Sigmoid colon (tissue), 7 donors: ENCODE results near the gene SLC1A3. TPM values are rescaled to one million over a fixed set of nuclear protein-coding genes. Genes with fewer than 3 reads are reported as not detected.

ENCODE experiments used
- DNase-seq: peaks from one replicate; pipeline ENCODE4 v3.0.0-alpha.2; 2019
- H3K27ac ChIP-seq, 4 donors: fragments of 200-600 bp; sonication (generic); one replicate each; pipeline ENCODE4 v1.5.1; 2016 to 2019; ENCODE audit warnings: mild to moderate bottlenecking in 1 of 4
- H3K27me3 ChIP-seq, 3 donors: fragments of 200-600 bp; sonication (generic); one replicate each; pipeline ENCODE4 v1.5.1; 2019; ENCODE audit warnings: mild to moderate bottlenecking in 1 of 3
- H3K36me3 ChIP-seq, 4 donors: fragments of 200-600 bp; sonication (generic); one replicate each; pipeline ENCODE4 v1.5.1; 2016 to 2019
- H3K4me1 ChIP-seq, 4 donors: fragments of 200-600 bp; sonication (generic); one replicate each; pipeline ENCODE4 v1.5.1; 2017 to 2019
- H3K4me3 ChIP-seq, 4 donors: fragments of 200-600 bp; sonication (generic); one replicate each; pipeline ENCODE4 v1.5.1; 2017 to 2019; ENCODE audit warnings: mild to moderate bottlenecking in 2 of 4, moderate library complexity in 1 of 4
- H3K9me3 ChIP-seq, 4 donors: fragments of 200-600 bp in 3 of 4; sonication (generic) in 3 of 4; one replicate each; pipeline versions ENCODE4 v1.5.1 to v1.6.1; 2013 to 2019
- EP300 ChIP-seq, 4 donors: sonication (generic); formaldehyde crosslinking; IDR thresholded peaks; one replicate each; pipeline ENCODE4 v1.6.1; 2017; ENCODE audit warnings: antibody characterized with exemption in 4 of 4
- POLR2A ChIP-seq, 2 donors: fragments of 450-650 bp; IDR thresholded peaks; one replicate each; pipeline ENCODE4 v1.6.1; 2016; ENCODE audit warnings: antibody characterized with exemption in 2 of 2, mild to moderate bottlenecking in 2 of 2, moderate library complexity in 2 of 2
- POLR2AphosphoS5 ChIP-seq, 4 donors: sonication (generic); formaldehyde crosslinking; IDR thresholded peaks; one replicate each; pipeline ENCODE4 v1.6.1; 2017; ENCODE audit warnings: antibody characterized with exemption in 4 of 4
- WGBS, 2 donors: extraction: QIAGEN DNeasy Blood & Tissue Kit; methylation state at CpG; one replicate each; pipeline ENCODE4 v1.1.7; 2013; 5-methylcytosine and 5-hydroxymethylcytosine counted together
- intact Hi-C: fragments of 100-400 bp; cut with DNase I; formaldehyde crosslinking; loops from one replicate; pipeline ENCODE4 v1.15.1; 2023
- polyA plus RNA-seq, 3 donors: library from polyadenylated mRNA; stranded (reverse); fragments of 200-250 nt; gene quantifications; one replicate each; pipeline ENCODE4 v1.2.3, GENCODE V29; 2013
- total RNA-seq, 4 donors: library from RNA; depleted of rRNA; stranded (reverse); fragments of >200 nt; gene quantifications; one replicate each; pipeline ENCODE4 v1.1.0, GENCODE V29; 2016
- TF ChIP-seq, protein P1 (sequence below), 4 experiments: fragments of 450-650 bp in 3 of 4; fragments of 200-600 bp in 1 of 4; IDR thresholded peaks; one replicate each; pipeline ENCODE4 v1.5.1; 2016 to 2019; ENCODE audit warnings: antibody characterized with exemption in 4 of 4, mild to moderate bottlenecking in 3 of 4, moderate library complexity in 2 of 4
- donor health status: healthy with polysubstance abuse.
- donor health status: Bipolar disorder and iron deficiency.
- donor health status: healthy.

SLC1A3 gene
- total and polyA plus RNA-seq, 7 donors, result 1.8 to 23.6 (median 16.8) TPM

DNA sequence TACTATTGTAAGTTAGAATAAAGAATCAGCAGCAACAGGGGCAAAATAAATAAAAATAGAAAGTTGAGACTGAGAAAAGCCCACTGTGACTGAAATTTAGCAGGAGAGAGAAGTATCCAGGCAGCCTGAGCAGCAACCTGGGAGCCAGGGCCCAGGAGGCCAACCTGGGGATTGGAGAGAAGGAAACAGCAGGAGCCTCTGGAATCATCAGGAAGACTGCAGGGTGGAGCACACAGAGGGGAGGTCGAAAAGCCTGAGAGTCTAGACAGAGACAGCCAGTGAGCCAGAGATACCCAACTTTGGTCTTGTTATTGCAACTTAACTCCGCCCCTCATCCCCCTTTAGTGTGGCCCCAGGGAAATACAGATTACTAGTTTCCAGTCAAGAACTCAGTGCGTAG, 98.6 kb downstream of the SLC1A3 start:
- Histone ChIP-seq H3K4me3 (no peak overlapping the region), H3K9me3 (no peaks in the 10 kb centered on the region), H3K27me3 (no peaks in the 10 kb centered on the region), H3K36me3 (no peaks in the 10 kb centered on the region), H3K27ac (no peak overlapping the region), H3K4me1 (no peaks in the 10 kb centered on the region)
- intact Hi-C loops, result no loop called here
- no peak for TF ChIP-seq POLR2A (IDR thresholded peaks at IDR 0.05)
- TF ChIP-seq POLR2AphosphoS5 (IDR thresholded peaks at IDR 0.05), result no peak
- no peak for TF ChIP-seq EP300 (IDR thresholded peaks at IDR 0.05)
- TF ChIP-seq, protein P1, sequence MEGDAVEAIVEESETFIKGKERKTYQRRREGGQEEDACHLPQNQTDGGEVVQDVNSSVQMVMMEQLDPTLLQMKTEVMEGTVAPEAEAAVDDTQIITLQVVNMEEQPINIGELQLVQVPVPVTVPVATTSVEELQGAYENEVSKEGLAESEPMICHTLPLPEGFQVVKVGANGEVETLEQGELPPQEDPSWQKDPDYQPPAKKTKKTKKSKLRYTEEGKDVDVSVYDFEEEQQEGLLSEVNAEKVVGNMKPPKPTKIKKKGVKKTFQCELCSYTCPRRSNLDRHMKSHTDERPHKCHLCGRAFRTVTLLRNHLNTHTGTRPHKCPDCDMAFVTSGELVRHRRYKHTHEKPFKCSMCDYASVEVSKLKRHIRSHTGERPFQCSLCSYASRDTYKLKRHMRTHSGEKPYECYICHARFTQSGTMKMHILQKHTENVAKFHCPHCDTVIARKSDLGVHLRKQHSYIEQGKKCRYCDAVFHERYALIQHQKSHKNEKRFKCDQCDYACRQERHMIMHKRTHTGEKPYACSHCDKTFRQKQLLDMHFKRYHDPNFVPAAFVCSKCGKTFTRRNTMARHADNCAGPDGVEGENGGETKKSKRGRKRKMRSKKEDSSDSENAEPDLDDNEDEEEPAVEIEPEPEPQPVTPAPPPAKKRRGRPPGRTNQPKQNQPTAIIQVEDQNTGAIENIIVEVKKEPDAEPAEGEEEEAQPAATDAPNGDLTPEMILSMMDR (IDR thresholded peaks at IDR 0.05), result no peak
- 81 to 82% methylated on average over 3 of the region's 3 CpGs for WGBS, 2 donors
- no peak for DNase-seq

DNA sequence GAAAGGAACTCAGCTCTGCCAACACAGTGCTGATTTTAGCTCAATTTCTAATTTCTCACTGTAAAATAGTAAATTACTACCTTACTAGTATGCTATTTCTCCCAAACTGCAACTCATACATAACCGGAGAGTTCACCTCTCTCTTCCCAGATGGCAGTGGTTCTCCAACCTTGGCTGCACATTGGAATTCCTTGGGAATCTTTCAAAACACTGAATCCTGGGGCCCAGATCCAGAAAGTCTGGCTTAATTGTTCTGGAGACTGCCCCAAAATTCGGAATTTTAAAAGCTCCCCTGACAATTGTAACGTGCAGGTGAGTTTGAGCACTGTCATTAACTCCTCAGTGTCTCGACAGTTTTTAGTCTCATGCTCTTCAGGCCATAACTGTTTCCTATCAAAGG, 100.3 kb downstream of the SLC1A3 start:
- TF ChIP-seq, protein P1 (IDR thresholded peaks at IDR 0.05), result no peak
- TF ChIP-seq POLR2AphosphoS5 (IDR thresholded peaks at IDR 0.05), result no peak
- no peak for TF ChIP-seq POLR2A (IDR thresholded peaks at IDR 0.05)
- TF ChIP-seq EP300 (IDR thresholded peaks at IDR 0.05), result no peak
- 53 to 74% methylated on average over 4 of the region's 4 CpGs for WGBS, 2 donors
- no peaks in the 10 kb centered on the region for H3K9me3 ChIP-seq
- DNase-seq, result no peak
- no peaks in the 10 kb centered on the region for H3K36me3 ChIP-seq
- no peaks in the 10 kb centered on the region for H3K4me1 ChIP-seq
- no peak overlapping the region for H3K27ac ChIP-seq
- no peaks in the 10 kb centered on the region for H3K27me3 ChIP-seq
- no peak overlapping the region for H3K4me3 ChIP-seq
- intact Hi-C loops, result no loop called here

DNA sequence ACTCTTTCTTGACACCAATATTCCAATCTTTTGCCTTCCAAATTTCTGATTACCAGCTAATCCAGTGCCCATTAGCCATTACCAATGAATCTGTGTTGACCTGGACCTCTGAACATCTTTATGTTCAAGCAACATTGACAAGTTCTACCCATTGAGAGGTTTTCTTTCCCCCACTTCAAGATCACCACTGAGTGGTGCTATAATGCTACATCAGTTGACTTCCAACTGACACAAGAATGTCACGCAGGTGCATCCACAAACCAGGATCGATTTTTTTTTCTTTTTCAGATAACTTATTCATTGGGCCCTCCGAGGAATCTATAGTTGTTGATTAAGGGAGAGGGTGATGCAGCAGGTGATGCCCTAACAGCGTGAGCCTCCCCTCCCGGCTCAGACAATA, 102.6 kb downstream of the SLC1A3 start:
- H3K9me3 ChIP-seq, result no peaks in the 10 kb centered on the region

DNA sequence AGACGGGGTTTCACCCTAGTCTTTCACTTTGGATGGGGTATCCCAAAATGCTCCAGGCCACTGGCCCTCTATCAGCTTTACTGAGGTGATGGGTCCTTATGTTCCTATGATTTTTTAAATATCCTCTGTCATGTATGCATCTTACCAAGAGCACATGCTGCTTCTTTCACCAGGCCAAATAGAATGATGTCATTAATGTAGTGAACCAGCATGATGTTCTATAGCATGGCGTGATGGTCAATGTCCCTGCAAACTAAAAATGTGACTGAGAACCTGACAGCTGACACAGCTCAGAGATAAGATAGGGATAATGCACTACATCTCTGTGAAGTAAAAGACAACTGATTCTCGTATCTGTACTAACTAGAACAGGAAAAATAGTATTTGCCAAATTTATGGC, 103.6 kb downstream of the SLC1A3 start:
- no peak for DNase-seq
- Histone ChIP-seq H3K27ac (no peak overlapping the region), H3K27me3 (no peaks in the 10 kb centered on the region), H3K36me3 (no peaks in the 10 kb centered on the region), H3K4me3 (no peak overlapping the region), H3K9me3 (no peaks in the 10 kb centered on the region), H3K4me1 (no peaks in the 10 kb centered on the region)
- WGBS, 2 donors, result 59 to 85% methylated on average over 3 of the region's 3 CpGs
- TF ChIP-seq, protein P1 (IDR thresholded peaks at IDR 0.05), result no peak
- TF ChIP-seq POLR2AphosphoS5 (IDR thresholded peaks at IDR 0.05), result no peak
- TF ChIP-seq POLR2A (IDR thresholded peaks at IDR 0.05), result no peak
- TF ChIP-seq EP300 (IDR thresholded peaks at IDR 0.05), result no peak
- intact Hi-C loops, result no loop called here

More for the DNA sequence above, 102.6 kb downstream of the SLC1A3 start:
- no peaks in the 10 kb centered on the region for H3K36me3 ChIP-seq
- no peak overlapping the region for H3K27ac ChIP-seq
- 78 to 89% methylated on average over 5 of the region's 5 CpGs for WGBS, 2 donors
- no peaks in the 10 kb centered on the region for H3K27me3 ChIP-seq
- TF ChIP-seq POLR2AphosphoS5 (IDR thresholded peaks at IDR 0.05), result no peak
- TF ChIP-seq, protein P1 (IDR thresholded peaks at IDR 0.05), result no peak
- no peak for TF ChIP-seq POLR2A (IDR thresholded peaks at IDR 0.05)
- no peak for TF ChIP-seq EP300 (IDR thresholded peaks at IDR 0.05)
- no peaks in the 10 kb centered on the region for H3K4me1 ChIP-seq
- no peak overlapping the region for H3K4me3 ChIP-seq
- no peak for DNase-seq
- intact Hi-C loops, result no loop called here

DNA sequence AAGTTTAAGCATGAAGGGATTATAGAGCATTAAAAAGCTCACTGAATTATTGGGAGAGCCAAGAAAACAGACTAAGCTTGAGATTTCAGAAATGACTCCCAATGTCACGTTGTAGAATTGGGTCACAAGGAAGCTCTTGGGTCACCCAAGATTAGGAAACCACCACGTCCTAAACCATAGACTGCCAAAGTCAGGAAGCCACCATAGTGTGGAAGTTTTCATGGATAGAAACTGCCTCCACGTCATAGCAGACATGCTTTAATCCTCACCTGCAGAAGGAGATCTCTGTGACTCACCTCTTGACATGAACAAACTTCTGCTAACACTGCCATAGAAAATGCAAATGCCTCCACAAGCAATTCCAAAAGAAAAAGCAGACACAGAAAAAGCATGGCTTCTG, 106.3 kb downstream of the SLC1A3 start:
- Histone ChIP-seq H3K4me3 (no peak overlapping the region), H3K4me1 (no peaks in the 10 kb centered on the region), H3K9me3 (no peaks in the 10 kb centered on the region), H3K27ac (no peak overlapping the region), H3K27me3 (no peaks in the 10 kb centered on the region), H3K36me3 (no peaks in the 10 kb centered on the region)
- TF ChIP-seq, protein P1 (IDR thresholded peaks at IDR 0.05), result no peak
- TF ChIP-seq EP300 (IDR thresholded peaks at IDR 0.05) (no peak), POLR2AphosphoS5 (IDR thresholded peaks at IDR 0.05) (no peak), POLR2A (IDR thresholded peaks at IDR 0.05) (no peak)
- intact Hi-C loops, result no loop called here
- no peak for DNase-seq
- 71 to 74% methylated on average over 3 of the region's 3 CpGs for WGBS, 2 donors
